Anterior cingulate cortex (tissue), 58 donors: Measurements from ENCODE around the gene PLCB1.

Experiments
- DNase-seq, 58 donors: peaks; one replicate each; lab custom pipeline; 2025; lab: John Stamatoyannopoulos, UW

PLCB1 gene

GRCh38 chr20:8663424-8663823 is 531.4 kb downstream of the PLCB1 start:
- no peak for DNase-seq

DNA sequence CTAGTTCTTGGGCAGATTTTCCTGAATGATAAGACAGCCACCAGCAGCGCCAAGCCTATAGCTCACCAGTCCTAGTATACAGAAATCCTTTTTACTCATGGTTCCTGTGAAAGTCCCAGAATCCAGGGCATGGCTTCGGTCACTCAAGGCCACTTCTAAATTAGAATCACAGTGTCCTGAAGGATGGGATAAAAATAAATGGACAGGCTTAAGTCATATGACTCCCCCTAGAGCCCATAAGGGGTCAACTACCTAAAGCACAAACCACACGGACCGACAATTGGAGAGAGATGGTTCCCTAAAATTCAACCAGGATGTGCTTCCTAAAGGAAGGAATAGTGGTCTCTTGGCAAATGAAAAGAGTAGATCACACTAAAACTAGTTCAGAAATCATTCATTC is 532.7 kb downstream of the PLCB1 start:
- no peak for DNase-seq

- no peak for DNase-seq
Observed at GRCh38 chr20:8667306-8667705, 535.2 kb downstream of the PLCB1 start.

DNA sequence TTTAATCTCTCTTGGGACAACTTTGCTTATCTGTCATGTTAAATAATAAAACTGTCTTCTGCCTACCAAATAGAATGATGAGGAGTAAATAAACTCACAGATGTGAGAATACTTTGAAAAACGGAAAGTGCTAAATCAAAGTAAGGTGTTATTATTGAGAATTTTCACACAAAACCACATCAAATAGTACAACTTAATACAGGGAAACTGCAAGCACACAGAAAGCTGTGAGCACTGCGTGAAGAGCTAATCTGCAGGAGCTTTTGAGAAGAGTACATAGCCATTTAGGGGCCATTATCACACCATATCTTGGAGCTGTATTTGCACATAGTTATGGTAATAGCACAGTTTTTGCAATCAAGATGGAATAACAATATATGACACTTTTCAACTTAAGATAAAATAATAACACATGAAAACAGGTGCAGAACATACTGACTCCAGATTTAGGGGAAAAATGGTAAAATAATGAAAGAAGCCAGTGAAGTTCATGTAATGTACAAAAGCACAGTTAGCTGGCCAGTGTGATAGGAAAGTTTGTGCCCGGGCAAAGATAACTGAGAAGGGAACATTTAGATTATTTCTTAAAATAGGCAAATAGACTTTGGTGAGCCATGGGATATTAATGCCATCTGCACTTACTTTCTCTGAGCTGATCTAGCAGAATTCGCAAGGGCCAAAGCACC is 538.3 kb downstream of the PLCB1 start:
- no peak for DNase-seq

GRCh38 chr20:8670893-8671215 is 538.8 kb downstream of the PLCB1 start:
- DNase-seq: no peak

- DNase-seq: no peak
Observed at GRCh38 chr20:8671370-8671961, 539.4 kb downstream of the PLCB1 start.

GRCh38 chr20:8673116-8673515 is 541.0 kb downstream of the PLCB1 start:
- no peak for DNase-seq

DNA sequence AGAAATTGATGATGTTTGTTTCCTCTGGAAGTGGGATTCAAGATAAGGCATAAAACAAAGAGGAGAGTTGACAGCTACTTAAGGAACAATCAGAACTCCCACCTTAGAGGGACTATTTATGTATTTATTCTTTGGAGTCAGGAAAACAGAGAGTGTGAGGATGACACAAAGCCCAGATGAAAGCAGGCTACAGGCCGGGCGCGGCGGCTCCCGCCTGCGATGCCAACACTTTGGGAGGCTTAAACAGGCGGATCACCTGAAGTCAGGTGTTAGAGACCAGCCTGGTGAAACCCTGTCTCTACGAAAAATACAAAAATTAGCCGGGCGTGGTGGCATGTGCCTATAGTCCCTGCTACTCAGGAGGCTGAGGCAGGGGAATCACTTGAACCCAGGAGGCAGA is 543.8 kb downstream of the PLCB1 start:
- no peak for DNase-seq

GRCh38 chr20:8678098-8678776 is 546.2 kb downstream of the PLCB1 start:
- no peak for DNase-seq

DNA sequence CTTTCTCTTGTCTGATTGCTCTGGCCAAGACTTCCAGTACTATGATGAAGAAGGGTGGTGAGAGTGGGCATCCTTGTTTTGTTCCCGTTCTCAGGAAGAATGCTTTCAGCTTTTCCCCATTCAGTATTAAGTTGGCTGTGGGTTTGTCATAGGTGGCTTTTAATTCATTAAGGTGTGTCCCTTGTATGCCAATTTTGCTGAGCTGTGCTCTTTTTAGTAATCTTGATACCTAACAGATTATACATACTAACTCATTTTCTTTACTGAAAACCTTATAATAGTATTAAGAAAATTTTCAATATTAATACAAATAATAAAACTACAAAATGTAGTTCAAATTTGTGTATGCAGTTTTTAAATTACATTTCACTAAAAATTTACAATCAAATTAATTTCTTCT is 557.3 kb downstream of the PLCB1 start:
- no peak for DNase-seq

DNA sequence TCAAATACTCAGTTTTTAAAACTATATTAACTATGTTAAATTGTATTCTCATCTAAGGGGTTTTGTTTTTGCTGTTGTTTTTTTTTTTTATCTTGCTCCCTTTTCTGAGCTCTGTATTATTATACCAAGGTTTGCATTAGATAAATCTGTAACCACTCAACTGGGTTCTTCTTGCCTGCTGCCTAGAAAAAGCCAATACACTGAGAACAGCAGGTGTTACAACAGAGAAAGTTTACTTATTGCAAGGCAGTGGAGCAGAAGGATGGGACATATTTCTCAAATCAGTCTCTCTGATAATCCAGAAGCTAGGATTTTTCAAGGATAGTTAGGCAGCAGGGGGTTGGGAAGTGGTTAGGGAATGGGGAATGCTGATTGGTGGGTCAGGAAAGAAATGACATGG is 558.0 kb downstream of the PLCB1 start:
- DNase-seq: no peak

DNA sequence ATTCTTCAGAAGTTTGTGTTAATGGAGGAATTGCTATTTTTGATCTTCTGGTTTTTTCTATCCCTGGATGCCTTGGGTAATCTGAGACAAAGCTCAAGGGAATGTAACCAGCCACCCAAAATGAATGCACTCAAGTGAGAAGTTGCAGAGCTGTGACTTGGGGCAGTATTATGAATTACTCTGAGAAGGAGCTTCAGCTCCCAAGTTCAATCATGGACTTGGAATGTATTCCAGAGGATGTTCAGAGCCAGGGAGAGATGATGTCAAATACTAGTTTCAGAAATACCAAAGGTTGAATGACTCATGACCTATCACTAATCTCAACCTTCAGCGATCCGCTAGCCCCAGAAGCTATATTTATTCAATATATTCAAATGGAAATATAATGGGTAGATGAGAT is 561.6 kb downstream of the PLCB1 start:
- DNase-seq: no peak

DNA sequence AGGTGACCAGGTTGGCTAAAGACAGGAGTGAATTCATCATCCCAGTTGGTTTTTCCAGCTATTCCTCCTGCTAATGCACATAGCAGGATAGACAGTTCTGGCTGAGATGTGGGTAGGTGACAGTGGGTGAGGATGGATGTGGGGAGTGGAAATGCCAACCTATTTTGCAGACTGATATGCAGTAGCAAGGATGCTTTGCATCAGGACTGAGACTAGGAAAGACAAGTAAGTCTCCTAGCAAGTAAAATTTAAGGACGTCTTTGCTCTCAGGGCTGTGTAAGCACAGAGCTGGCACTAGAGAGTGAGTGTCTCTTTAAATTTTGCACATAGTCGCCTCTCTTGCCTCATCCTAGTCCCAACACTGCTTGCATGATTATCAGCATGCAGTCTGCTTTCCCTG is 568.7 kb downstream of the PLCB1 start:
- no peak for DNase-seq

DNA sequence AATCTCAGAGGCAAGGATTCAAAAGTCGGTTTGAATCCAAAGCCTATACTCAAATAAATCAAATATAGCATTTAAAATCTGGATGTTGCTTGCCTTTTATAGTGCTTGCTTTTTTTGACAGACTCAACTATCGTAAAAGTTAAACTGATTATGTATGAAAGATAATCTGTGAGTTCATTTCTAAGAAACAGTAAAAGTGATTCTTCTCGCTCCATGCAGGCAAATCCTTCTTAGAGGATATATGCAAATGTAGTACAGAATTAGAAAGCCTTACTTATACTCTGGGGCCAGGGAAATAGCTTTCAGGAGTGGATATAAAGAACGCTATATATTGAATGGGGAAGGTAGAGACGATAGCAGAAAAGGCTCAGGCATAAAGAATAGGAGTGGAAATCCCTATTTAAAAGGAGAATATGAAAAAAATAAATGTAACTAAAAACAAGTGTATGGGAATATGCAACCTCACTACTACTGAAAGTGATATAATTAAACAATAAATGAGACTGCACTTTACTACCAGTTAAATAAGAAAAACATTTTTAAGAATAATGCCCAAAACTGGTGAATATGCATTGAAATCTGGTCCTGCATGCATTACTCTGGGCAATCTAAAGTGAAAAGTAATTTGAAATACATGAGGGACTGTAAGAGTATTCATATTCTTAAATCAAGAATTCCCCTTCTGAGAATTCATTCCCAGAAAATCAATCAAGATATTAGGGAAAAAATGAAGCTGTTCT is 575.1 kb downstream of the PLCB1 start:
- DNase-seq: no peak

DNA sequence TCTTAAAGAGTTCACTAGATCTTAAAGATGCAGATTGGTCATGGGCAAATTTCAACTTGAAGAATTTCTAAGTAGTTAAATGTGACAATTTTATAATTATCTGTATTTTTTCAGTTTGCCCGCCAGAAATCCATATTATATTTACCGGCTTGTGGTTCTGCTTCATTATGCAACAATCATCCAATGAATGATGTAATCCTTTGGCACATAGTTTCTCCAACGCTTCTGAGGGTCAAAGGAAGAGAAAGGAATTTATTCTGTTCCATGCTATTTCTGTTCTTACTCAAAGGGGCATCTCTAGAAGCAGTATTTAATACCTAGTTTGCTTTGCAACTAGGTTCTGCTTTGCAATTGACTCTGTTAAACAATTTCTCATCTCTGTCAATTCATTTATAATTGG is 577.6 kb downstream of the PLCB1 start:
- DNase-seq: no peak

DNA sequence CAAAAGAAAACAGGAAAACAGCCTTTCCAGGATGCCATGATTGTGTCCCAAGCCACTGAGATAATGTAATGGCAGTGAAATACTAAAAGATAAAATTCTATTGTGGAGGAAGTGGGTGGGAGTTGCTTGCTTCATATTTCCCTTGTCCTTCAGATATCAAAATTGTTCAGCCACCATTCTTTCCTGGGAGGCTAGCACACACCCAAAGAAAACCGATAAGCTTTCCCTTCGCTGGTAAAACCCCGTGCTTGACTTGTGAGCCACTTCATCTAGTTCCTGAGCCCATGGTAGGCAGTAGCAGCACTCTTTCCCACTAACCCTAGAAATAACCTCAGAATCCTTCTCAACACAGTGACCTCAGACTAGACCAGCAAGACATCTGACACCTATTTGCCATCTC is 579.4 kb downstream of the PLCB1 start:
- no peak for DNase-seq

GRCh38 chr20:8714206-8714605 is 582.1 kb downstream of the PLCB1 start:
- DNase-seq: no peak

GRCh38 chr20:8718279-8718678 is 586.2 kb downstream of the PLCB1 start:
- DNase-seq: no peak

GRCh38 chr20:8720089-8720488 is 588.0 kb downstream of the PLCB1 start:
- DNase-seq: no peak

DNA sequence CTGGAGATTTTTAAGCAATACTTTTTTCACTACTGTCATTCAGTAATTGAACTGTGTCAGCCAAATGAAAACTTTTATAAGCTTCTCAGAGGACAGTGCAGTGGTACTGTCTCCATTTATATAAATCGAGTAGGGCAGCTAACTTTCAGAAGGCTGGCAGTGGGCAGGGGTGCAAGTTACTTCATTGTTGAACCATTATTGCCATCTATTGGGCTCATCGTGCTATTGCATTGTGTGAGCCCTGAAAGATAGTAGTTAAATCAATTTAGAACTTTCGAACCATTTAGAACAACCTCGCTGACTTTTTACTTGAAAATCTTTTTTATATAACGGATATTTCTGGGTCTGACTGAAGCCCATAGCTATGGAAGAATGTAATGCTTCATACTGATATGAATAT is 589.0 kb downstream of the PLCB1 start:
- peak in 24 of 58 donors; percentile 1 to 56 (median 17) for DNase-seq

- DNase-seq: peak in 25 of 58 donors; percentile 2 to 59 (median 13)
Observed at GRCh38 chr20:8722277-8722928, 590.3 kb downstream of the PLCB1 start.
